ENCODE results near the gene HAO1.
"Not testable (repeated sequence)": the region's sequence is repeated elsewhere in the genome, so short reads cannot be mapped to it uniquely, and the experiment has no call there.

The HAO1 gene

GRCh38 chr20:7850775-7851490 lies 89.3 kb downstream of the HAO1 start:
- DNase-seq: no peak

- no peak for DNase-seq
Measured at GRCh38 chr20:7849675-7850074, 90.6 kb downstream of the HAO1 start.

- DNase-seq: no peak
Measured at GRCh38 chr20:7848351-7848750, 91.9 kb downstream of the HAO1 start.

- DNase-seq: no peak
Measured at GRCh38 chr20:7843613-7844012, 96.6 kb downstream of the HAO1 start.

GRCh38 chr20:7841971-7842310 lies 98.3 kb downstream of the HAO1 start:
- no peak for DNase-seq

GRCh38 chr20:7841291-7841970 lies 98.8 kb downstream of the HAO1 start:
- DNase-seq: no peak

GRCh38 chr20:7836076-7836475 lies 104.2 kb downstream of the HAO1 start:
- no peak for DNase-seq

- DNase-seq: not testable (repeated sequence)
Measured at GRCh38 chr20:7834441-7834840, 105.8 kb downstream of the HAO1 start.
